SK-N-SH (cell line): ENCODE results near the gene MCF2L. TPM values are rescaled to one million over a fixed set of nuclear protein-coding genes. Genes with fewer than 3 reads are reported as not detected.

ENCODE experiments used
- CTCF ChIA-PET: fragments of 300-600, 350-600 bp; formaldehyde crosslinking; extraction: SDS; loops from one replicate; lab custom pipeline; 2021; lab: Yijun Ruan, JAX
- POLR2A ChIA-PET: fragments of 350-600 bp; sonication (Branson Sonifier 250); formaldehyde crosslinking; extraction: SDS; loops from one replicate; lab custom pipeline; 2020; ENCODE audit warnings: antibody characterized with exemption, inconsistent platforms; lab: Yijun Ruan, JAX
- DNase-seq: peaks from one replicate; pipeline ENCODE4 v3.0.0; 2012
- H2AFZ ChIP-seq: fragments of 200-600 bp; sonication (generic); 2 replicates; pipeline ENCODE4 v1.8.1; 2016; ENCODE audit warnings: antibody characterized with exemption, mild to moderate bottlenecking, low read depth
- H3F3A ChIP-seq: fragments of 200-600 bp; sonication (generic); replicated peaks from 2 replicates; pipeline ENCODE3; 2016; ENCODE audit warnings: antibody characterized with exemption, mild to moderate bottlenecking; ENCODE audit not compliant: insufficient read depth
- H3K27ac ChIP-seq, 2 experiments: fragments of 200-500 bp in 1 of 2; fragments of 200-600 bp in 1 of 2; sonication (Bioruptor generic) in 1 of 2; sonication (generic), shearing (Covaris generic) in 1 of 2; 2 replicates each; pipeline versions ENCODE4 v1.5.1 to v1.6.1; 2014 to 2016; ENCODE audit warnings: low read depth in 2 of 2, inconsistent platforms in 1 of 2, low read length in 1 of 2, mild to moderate bottlenecking in 1 of 2, mixed read lengths in 1 of 2
- H3K27me3 ChIP-seq: fragments of 200-600 bp; sonication (generic), shearing (Covaris generic); 2 replicates; pipeline ENCODE4 v1.6.1; 2016; ENCODE audit warnings: mixed run types; ENCODE audit not compliant: insufficient read depth
- H3K36me3 ChIP-seq, 2 experiments: fragments of 200-500 bp in 1 of 2; fragments of 200-600 bp in 1 of 2; sonication (Bioruptor generic) in 1 of 2; sonication (generic) in 1 of 2; replicated peaks in 1 of 2; 2 replicates each; pipeline versions ENCODE3 to v1.5.1; 2014 to 2016; ENCODE audit warnings: low read length in 1 of 2, mild to moderate bottlenecking in 1 of 2; ENCODE audit not compliant: insufficient read depth in 2 of 2, control insufficient read depth in 1 of 2
- H3K4me1 ChIP-seq, 2 experiments: fragments of 200-500 bp in 1 of 2; fragments of 200-600 bp in 1 of 2; sonication (Bioruptor generic) in 1 of 2; sonication (generic), shearing (Covaris generic) in 1 of 2; 2 replicates each; pipeline versions ENCODE4 v1.5.1 to v1.6.1; 2014 to 2016; ENCODE audit warnings: low read depth in 1 of 2, low read length in 1 of 2, mixed run types in 1 of 2; ENCODE audit not compliant: insufficient read depth in 2 of 2, control insufficient read depth in 1 of 2
- H3K4me2 ChIP-seq: fragments of 200-600 bp; sonication (generic), shearing (Covaris generic); 2 replicates; pipeline ENCODE4 v1.6.1; 2017; ENCODE audit warnings: mixed run types
- H3K4me3 ChIP-seq, 2 experiments: fragments of 200-500 bp in 1 of 2; fragments of 200-600 bp in 1 of 2; sonication (Bioruptor generic) in 1 of 2; sonication (generic), shearing (Covaris generic) in 1 of 2; 2 replicates each; pipeline versions ENCODE4 v1.5.1 to v1.8.1; 2014 to 2016; ENCODE audit warnings: low read depth in 2 of 2, inconsistent platforms in 1 of 2, low read length in 1 of 2, mild to moderate bottlenecking in 1 of 2, mixed read lengths in 1 of 2, moderate library complexity in 1 of 2
- H3K79me2 ChIP-seq: fragments of 200-600 bp; sonication (generic); 2 replicates; pipeline ENCODE4 v1.8.1; 2017; ENCODE audit warnings: mild to moderate bottlenecking; ENCODE audit not compliant: insufficient read depth
- H3K9ac ChIP-seq: fragments of 200-600 bp; sonication (generic); 2 replicates; pipeline ENCODE4 v1.6.1; 2017; ENCODE audit warnings: mixed run types
- H3K9me2 ChIP-seq: fragments of 200-600 bp; sonication (generic); 2 replicates; pipeline ENCODE4 v1.6.1; 2017; ENCODE audit warnings: mixed run types
- H3K9me3 ChIP-seq: fragments of 200-600 bp; sonication (generic); 2 replicates; pipeline ENCODE4 v1.6.1; 2017; ENCODE audit warnings: mixed run types, mild to moderate bottlenecking, moderate library complexity
- H4K20me1 ChIP-seq: fragments of 200-600 bp; sonication (generic); 2 replicates; pipeline ENCODE4 v1.6.1; 2017; ENCODE audit warnings: mild to moderate bottlenecking, mixed run types; ENCODE audit not compliant: insufficient read depth
- ELF1 ChIP-seq: IDR thresholded peaks from 2 replicates; pipeline ENCODE4 v1.4.0; 2012
- EZH2phosphoT487 ChIP-seq: fragments of 200-600 bp; sonication (generic); IDR thresholded peaks from 2 replicates; pipeline ENCODE4 v1.6.1; 2017; ENCODE audit warnings: low read depth, mixed run types, mild to moderate bottlenecking, antibody characterized with exemption, moderate library complexity, borderline replicate concordance
- FOSL2 ChIP-seq: IDR thresholded peaks from 2 replicates; pipeline ENCODE4 v1.4.0; 2012; ENCODE audit warnings: low read depth, mild to moderate bottlenecking, moderate library complexity, borderline replicate concordance
- FOXM1 ChIP-seq: IDR thresholded peaks from 2 replicates; pipeline ENCODE4 v1.4.0; 2012; ENCODE audit warnings: low read depth, mild to moderate bottlenecking
- GATA2 ChIP-seq: sonication (generic); formaldehyde crosslinking; IDR thresholded peaks from 2 replicates; pipeline ENCODE4 v1.5.0; 2020; ENCODE audit warnings: mild to moderate bottlenecking, missing genetic modification reagents
- MEF2A ChIP-seq: IDR thresholded peaks from 2 replicates; pipeline ENCODE4 v1.4.0; 2012; ENCODE audit warnings: low read depth, borderline replicate concordance
- MXI1 ChIP-seq: IDR thresholded peaks from 2 replicates; pipeline ENCODE4 v1.6.1; 2012; ENCODE audit warnings: mild to moderate bottlenecking, low read depth, low read length, improper control_type of control experiment
- NFIC ChIP-seq: IDR thresholded peaks from 2 replicates; pipeline ENCODE4 v1.4.0; 2012; ENCODE audit warnings: borderline replicate concordance
- RAD21 ChIP-seq: IDR thresholded peaks from 2 replicates; pipeline ENCODE4 v1.6.1; 2012; ENCODE audit warnings: mild to moderate bottlenecking, low read length
- RCOR1 ChIP-seq: fragments of 150-350 bp; IDR thresholded peaks from 2 replicates; pipeline ENCODE4 v1.6.1; 2017; ENCODE audit warnings: antibody characterized with exemption, low read length
- RXRA ChIP-seq: IDR thresholded peaks from 2 replicates; pipeline ENCODE4 v1.4.0; 2012; ENCODE audit warnings: low read depth, mild to moderate bottlenecking, borderline replicate concordance
- TCF12 ChIP-seq: IDR thresholded peaks from 2 replicates; pipeline ENCODE4 v1.4.0; 2012
- TEAD4 ChIP-seq: IDR thresholded peaks from 2 replicates; pipeline ENCODE4 v1.4.0; 2012; ENCODE audit warnings: mild to moderate bottlenecking, borderline replicate concordance; ENCODE audit not compliant: insufficient read depth
- YY1 ChIP-seq: IDR thresholded peaks from 2 replicates; pipeline ENCODE4 v1.4.0; 2012; ENCODE audit warnings: low read depth, mild to moderate bottlenecking
- WGBS: methylation state at CpG from one replicate; pipeline ENCODE4 v1.1.6; 2017; ENCODE audit warnings: low lambda C conversion rate; 5-methylcytosine and 5-hydroxymethylcytosine counted together
- polyA plus RNA-seq, 3 experiments: library from polyadenylated mRNA; depleted of rRNA; stranded (reverse); fragments of >200 nt; gene quantifications; 2 replicates each; pipeline ENCODE4 v1.2.3, GENCODE V29; 2012
- TF ChIP-seq, protein P1 (sequence below): fragments of 150-350 bp; IDR thresholded peaks from 2 replicates; pipeline ENCODE4 v1.6.1; 2017; ENCODE audit warnings: antibody characterized with exemption, low read length, low read depth, borderline replicate concordance
- TF ChIP-seq, protein P2 (sequence below): IDR thresholded peaks from 2 replicates; pipeline ENCODE4 v1.4.0; 2012; ENCODE audit warnings: low read depth
- TF ChIP-seq, protein P3 (sequence below): IDR thresholded peaks from 2 replicates; pipeline ENCODE4; 2012
- TF ChIP-seq, protein P4 (sequence below): fragments of 150-350 bp; IDR thresholded peaks from 2 replicates; pipeline ENCODE4 v1.6.1; 2016; ENCODE audit warnings: mild to moderate bottlenecking, low read depth, low read length
- TF ChIP-seq, protein P5 (sequence below): IDR thresholded peaks from 2 replicates; pipeline ENCODE4 v1.4.0; 2012; ENCODE audit warnings: low read depth, borderline replicate concordance

MCF2L gene
- polyA plus RNA-seq, 1 of the 3 experiments (the other 2 are of a cell fraction), result 0.56 TPM

DNA sequence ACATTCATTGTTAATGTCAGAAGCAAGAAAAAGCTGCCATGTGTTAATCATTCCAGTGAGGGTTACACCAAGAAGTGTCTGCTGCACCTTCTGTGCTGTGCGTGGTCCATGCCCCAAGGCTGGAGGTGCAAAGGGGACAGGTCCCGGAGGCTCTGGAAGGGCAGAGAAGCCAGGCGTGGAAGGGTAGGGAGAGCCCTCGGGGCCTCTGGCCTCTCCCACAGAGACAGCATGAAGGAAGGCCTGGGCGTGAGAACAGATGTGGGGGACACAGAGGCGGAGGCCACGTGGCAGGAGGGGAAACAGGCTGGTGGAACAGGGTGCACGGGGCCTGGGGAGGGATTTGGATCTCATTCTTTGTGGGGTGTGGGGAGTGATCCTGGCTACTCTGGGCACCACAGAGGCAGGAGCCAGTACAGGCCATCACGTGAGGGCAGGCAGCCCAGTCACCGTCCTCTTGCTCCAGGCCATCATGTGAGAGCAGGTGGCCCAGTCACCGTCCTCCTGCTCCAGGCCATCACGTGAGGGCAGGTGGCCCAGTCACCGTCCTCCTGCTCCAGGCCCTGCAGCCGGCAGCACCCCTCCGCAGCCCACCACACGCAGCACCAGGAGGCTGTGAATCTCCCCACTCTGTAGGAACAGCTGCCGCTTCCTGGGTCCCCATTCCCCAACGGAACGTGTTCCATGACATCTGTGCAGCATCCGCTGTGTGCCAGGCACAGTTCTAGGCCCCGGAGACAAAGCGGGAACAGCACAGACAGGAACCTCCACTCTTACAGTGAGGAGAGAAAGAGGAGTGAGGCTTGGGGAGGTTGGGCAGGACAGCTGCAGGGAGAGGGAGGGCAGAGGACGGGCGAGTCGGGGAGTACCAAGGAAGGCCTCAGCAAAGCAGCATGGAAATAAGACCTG lies 126.4 kb downstream of the MCF2L start:
- CTCF ChIA-PET, result interaction anchor here (1.5 kb wide), 1 partner anchor 153 kb away, joined by 6 read pairs; no protein-coding TSS in a partner anchor
- no peak overlapping the region for H3K9ac ChIP-seq
- no peaks in the 10 kb centered on the region for H3K79me2 ChIP-seq

DNA sequence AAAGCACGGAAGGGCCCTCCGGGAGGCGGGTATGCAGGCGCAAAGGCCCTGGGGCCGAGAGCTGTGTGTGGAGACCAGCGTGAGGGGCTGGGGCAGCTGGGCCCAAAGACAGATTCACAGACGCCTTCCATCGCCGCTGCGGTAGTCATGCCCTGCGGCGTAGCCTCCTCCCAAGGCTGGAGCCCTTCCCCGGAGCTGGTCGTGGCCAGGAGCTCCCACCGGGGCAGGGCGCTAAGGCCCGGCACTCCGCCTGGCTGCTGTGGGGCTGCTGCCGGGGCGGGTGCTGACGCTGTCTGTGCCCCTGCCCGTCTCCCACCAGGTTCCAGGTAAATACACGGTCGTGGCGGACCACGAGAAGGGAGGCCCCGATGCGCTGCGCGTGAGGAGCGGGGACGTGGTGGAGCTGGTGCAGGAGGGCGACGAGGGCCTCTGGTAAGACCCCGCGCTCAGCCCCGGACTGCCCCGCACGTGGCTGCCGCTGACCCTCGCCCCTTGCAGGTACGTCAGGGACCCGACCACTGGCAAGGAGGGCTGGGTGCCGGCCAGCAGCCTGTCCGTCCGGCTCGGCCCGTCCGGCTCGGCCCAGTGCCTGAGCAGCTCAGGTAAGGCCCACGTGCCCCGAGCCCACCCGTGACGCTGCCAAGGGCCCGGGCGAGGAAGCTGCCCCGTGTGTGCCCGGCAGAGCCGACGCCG lies 127.2 kb downstream of the MCF2L start:
- H3K9ac ChIP-seq, result no peak overlapping the region
- no peak overlapping the region for H2AFZ ChIP-seq
- H3K27me3 ChIP-seq, result no peaks in the 10 kb centered on the region
- H3K4me1 ChIP-seq, result peaks cover 0 to 9% of the 10 kb centered on the region in 2 experiments; a peak in 1 of 4 replicates
- 83% methylated on average over 20 of the region's 61 CpGs for WGBS
- H4K20me1 ChIP-seq, result no peaks in the 10 kb centered on the region
- no peaks in the 10 kb centered on the region for H3K9me2 ChIP-seq
- no peaks in the 10 kb centered on the region for H3F3A ChIP-seq
- ChIA-PET CTCF (no interaction called here), POLR2A (no interaction called here)
- H3K79me2 ChIP-seq, result no peaks in the 10 kb centered on the region
- no peak overlapping the region for H3K4me3 ChIP-seq
- no peaks in the 10 kb centered on the region for H3K9me3 ChIP-seq
- no peak for DNase-seq
- H3K27ac ChIP-seq, result no peak overlapping the region
- no peaks in the 10 kb centered on the region for H3K36me3 ChIP-seq
- H3K4me2 ChIP-seq, result no peak overlapping the region
- no peak for TF ChIP-seq EZH2phosphoT487
- TF ChIP-seq NFIC, result no peak
- TF ChIP-seq TCF12, result no peak
- no peak for TF ChIP-seq RCOR1
- no peak for TF ChIP-seq FOXM1
- no peak for TF ChIP-seq RAD21
- TF ChIP-seq, protein P1, sequence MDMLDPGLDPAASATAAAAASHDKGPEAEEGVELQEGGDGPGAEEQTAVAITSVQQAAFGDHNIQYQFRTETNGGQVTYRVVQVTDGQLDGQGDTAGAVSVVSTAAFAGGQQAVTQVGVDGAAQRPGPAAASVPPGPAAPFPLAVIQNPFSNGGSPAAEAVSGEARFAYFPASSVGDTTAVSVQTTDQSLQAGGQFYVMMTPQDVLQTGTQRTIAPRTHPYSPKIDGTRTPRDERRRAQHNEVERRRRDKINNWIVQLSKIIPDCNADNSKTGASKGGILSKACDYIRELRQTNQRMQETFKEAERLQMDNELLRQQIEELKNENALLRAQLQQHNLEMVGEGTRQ, result no peak
- no peak for TF ChIP-seq TEAD4
- TF ChIP-seq GATA2 (CRISPR knock-in tag), result no peak
- TF ChIP-seq ELF1, result no peak
- TF ChIP-seq, protein P2, sequence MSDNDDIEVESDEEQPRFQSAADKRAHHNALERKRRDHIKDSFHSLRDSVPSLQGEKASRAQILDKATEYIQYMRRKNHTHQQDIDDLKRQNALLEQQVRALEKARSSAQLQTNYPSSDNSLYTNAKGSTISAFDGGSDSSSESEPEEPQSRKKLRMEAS, result no peak
- TF ChIP-seq, protein P3, sequence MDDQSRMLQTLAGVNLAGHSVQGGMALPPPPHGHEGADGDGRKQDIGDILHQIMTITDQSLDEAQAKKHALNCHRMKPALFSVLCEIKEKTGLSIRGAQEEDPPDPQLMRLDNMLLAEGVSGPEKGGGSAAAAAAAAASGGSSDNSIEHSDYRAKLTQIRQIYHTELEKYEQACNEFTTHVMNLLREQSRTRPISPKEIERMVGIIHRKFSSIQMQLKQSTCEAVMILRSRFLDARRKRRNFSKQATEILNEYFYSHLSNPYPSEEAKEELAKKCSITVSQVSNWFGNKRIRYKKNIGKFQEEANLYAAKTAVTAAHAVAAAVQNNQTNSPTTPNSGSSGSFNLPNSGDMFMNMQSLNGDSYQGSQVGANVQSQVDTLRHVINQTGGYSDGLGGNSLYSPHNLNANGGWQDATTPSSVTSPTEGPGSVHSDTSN, result no peak

More for the DNA sequence above, 126.4 kb downstream of the MCF2L start:
- Histone ChIP-seq H3F3A (no peaks in the 10 kb centered on the region), H3K9me3 (no peaks in the 10 kb centered on the region), H3K4me3 (no peak overlapping the region), H3K4me1 (peaks cover 0 to 9% of the 10 kb centered on the region in 2 experiments; a peak in 1 of 4 replicates), H3K27ac (no peak overlapping the region), H2AFZ (no peak overlapping the region), H3K4me2 (no peak overlapping the region), H3K36me3 (no peaks in the 10 kb centered on the region), H3K27me3 (no peaks in the 10 kb centered on the region), H4K20me1 (no peaks in the 10 kb centered on the region), H3K9me2 (no peaks in the 10 kb centered on the region)
- DNase-seq, result no peak
- 65% methylated on average over 17 of the region's 25 CpGs for WGBS
- no peak for TF ChIP-seq YY1
- TF ChIP-seq, protein P4, sequence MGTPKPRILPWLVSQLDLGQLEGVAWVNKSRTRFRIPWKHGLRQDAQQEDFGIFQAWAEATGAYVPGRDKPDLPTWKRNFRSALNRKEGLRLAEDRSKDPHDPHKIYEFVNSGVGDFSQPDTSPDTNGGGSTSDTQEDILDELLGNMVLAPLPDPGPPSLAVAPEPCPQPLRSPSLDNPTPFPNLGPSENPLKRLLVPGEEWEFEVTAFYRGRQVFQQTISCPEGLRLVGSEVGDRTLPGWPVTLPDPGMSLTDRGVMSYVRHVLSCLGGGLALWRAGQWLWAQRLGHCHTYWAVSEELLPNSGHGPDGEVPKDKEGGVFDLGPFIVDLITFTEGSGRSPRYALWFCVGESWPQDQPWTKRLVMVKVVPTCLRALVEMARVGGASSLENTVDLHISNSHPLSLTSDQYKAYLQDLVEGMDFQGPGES, result no peak
- TF ChIP-seq RXRA, result no peak
- no peak for TF ChIP-seq TEAD4
- no peak for TF ChIP-seq MEF2A
- no peak for TF ChIP-seq MXI1
- TF ChIP-seq TCF12, result no peak
- no peak for TF ChIP-seq RAD21
- TF ChIP-seq FOSL2, result no peak
- TF ChIP-seq, protein P5, sequence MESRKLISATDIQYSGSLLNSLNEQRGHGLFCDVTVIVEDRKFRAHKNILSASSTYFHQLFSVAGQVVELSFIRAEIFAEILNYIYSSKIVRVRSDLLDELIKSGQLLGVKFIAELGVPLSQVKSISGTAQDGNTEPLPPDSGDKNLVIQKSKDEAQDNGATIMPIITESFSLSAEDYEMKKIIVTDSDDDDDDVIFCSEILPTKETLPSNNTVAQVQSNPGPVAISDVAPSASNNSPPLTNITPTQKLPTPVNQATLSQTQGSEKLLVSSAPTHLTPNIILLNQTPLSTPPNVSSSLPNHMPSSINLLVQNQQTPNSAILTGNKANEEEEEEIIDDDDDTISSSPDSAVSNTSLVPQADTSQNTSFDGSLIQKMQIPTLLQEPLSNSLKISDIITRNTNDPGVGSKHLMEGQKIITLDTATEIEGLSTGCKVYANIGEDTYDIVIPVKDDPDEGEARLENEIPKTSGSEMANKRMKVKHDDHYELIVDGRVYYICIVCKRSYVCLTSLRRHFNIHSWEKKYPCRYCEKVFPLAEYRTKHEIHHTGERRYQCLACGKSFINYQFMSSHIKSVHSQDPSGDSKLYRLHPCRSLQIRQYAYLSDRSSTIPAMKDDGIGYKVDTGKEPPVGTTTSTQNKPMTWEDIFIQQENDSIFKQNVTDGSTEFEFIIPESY, result no peak
- TF ChIP-seq ELF1, result no peak
- POLR2A ChIA-PET, result no interaction called here
